Loucy (cell line): ENCODE measurements around the gene MARS2.

Source experiments
- H2AFZ ChIP-seq: fragments of 200-600 bp; sonication (generic); 2 replicates; pipeline ENCODE4 v1.6.0; 2016; ENCODE audit warnings: antibody characterized with exemption, mild to moderate bottlenecking, low read length, moderate library complexity
- H3F3A ChIP-seq: fragments of 200-600 bp; 2 replicates; pipeline ENCODE4 v1.6.0; 2016; ENCODE audit warnings: antibody characterized with exemption, low read depth, mild to moderate bottlenecking
- H3K27me3 ChIP-seq: fragments of 200-600 bp; sonication (generic); 2 replicates; pipeline ENCODE4 v1.6.1; 2014; ENCODE audit warnings: low read length, mild to moderate bottlenecking; ENCODE audit not compliant: insufficient read depth, poor library complexity, severe bottlenecking
- H3K36me3 ChIP-seq: fragments of 200-600 bp; sonication (generic); 2 replicates; pipeline ENCODE4 v1.6.1; 2016; ENCODE audit warnings: low read length; ENCODE audit not compliant: insufficient read depth
- H3K4me1 ChIP-seq: fragments of 200-600 bp; sonication (generic); 2 replicates; pipeline ENCODE4 v1.5.1; 2014; ENCODE audit warnings: low read length, mild to moderate bottlenecking; ENCODE audit not compliant: insufficient read depth, poor library complexity, severe bottlenecking
- H3K4me2 ChIP-seq: fragments of 200-600 bp; sonication (generic); 2 replicates; pipeline ENCODE4 v1.6.0; 2014; ENCODE audit warnings: antibody characterized with exemption, low read length, low read depth, mild to moderate bottlenecking; ENCODE audit not compliant: poor library complexity, severe bottlenecking
- H3K4me3 ChIP-seq: fragments of 200-600 bp; sonication (generic); 2 replicates; pipeline ENCODE4 v1.5.1; 2014; ENCODE audit warnings: low read length, mild to moderate bottlenecking, mixed read lengths; ENCODE audit not compliant: poor library complexity, severe bottlenecking
- H3K79me2 ChIP-seq: fragments of 200-600 bp; sonication (generic); 2 replicates; pipeline ENCODE4 v1.6.1; 2014; ENCODE audit warnings: low read length; ENCODE audit not compliant: insufficient read depth
- H3K9ac ChIP-seq: fragments of 200-600 bp; sonication (generic); 2 replicates; pipeline ENCODE4 v1.6.0; 2014; ENCODE audit warnings: mild to moderate bottlenecking, low read depth, low read length, moderate library complexity; ENCODE audit not compliant: poor library complexity, severe bottlenecking
- H3K9me2 ChIP-seq: fragments of 200-600 bp; sonication (generic); replicated peaks from 2 replicates; pipeline ENCODE4 v1.6.1; 2016; ENCODE audit warnings: low read depth, low read length, mixed read lengths
- H3K9me3 ChIP-seq: fragments of 200-600 bp; sonication (generic); 2 replicates; pipeline ENCODE4 v1.6.1; 2014; ENCODE audit warnings: mild to moderate bottlenecking, antibody characterized with exemption, low read length, low read depth; ENCODE audit not compliant: insufficient read depth
- H4K20me1 ChIP-seq: fragments of 200-600 bp; sonication (generic); 2 replicates; pipeline ENCODE4 v1.6.0; 2014; ENCODE audit warnings: antibody characterized with exemption, low read length, mild to moderate bottlenecking; ENCODE audit not compliant: insufficient read depth, poor library complexity, severe bottlenecking
- EZH2phosphoT487 ChIP-seq: fragments of 200-600 bp; IDR thresholded peaks from 2 replicates; pipeline ENCODE4 v1.6.1; 2018; ENCODE audit warnings: antibody characterized with exemption, mild to moderate bottlenecking, moderate library complexity, borderline replicate concordance
- TF ChIP-seq, protein P1 (sequence below): fragments of 200-600 bp; sonication (generic); conservative IDR thresholded peaks from 2 replicates; pipeline ENCODE4 v1.5.1; 2014; ENCODE audit warnings: mild to moderate bottlenecking, antibody characterized with exemption, low read length

Gene MARS2

DNA sequence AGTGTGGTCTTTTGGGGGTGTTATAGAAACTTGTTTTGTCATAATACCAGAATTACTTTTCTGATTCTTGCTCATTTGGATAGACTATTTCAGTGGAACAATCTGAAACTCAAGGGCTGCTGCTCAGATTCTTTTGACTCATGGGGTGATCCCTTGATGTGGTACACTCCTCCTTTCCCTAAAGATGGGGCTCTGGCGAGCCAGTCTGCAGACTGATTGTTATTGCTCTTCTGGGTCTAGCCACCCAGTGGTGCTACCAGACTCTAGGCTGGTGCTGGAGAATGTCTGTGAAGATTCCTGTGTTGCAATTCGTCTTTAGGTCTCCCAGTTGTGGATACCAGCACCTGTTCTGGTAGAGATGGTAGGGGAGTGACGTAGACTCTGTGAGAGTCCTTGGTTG is 4.2 kb upstream of the MARS2 start:
- Histone ChIP-seq H3K9ac (no peak overlapping the region), H3K79me2 (peaks cover 7% of the 10 kb centered on the region), H3K36me3 (no peaks in the 10 kb centered on the region), H3F3A (no peaks in the 10 kb centered on the region), H3K27me3 (no peaks in the 10 kb centered on the region), H3K4me1 (peaks cover 6% of the 10 kb centered on the region), H3K4me2 (no peak overlapping the region), H4K20me1 (peaks cover 2% of the 10 kb centered on the region), H3K9me2 (no peaks in the 10 kb centered on the region), H2AFZ (no peak overlapping the region), H3K9me3 (no peaks in the 10 kb centered on the region), H3K4me3 (no peak overlapping the region)
- TF ChIP-seq, protein P1, sequence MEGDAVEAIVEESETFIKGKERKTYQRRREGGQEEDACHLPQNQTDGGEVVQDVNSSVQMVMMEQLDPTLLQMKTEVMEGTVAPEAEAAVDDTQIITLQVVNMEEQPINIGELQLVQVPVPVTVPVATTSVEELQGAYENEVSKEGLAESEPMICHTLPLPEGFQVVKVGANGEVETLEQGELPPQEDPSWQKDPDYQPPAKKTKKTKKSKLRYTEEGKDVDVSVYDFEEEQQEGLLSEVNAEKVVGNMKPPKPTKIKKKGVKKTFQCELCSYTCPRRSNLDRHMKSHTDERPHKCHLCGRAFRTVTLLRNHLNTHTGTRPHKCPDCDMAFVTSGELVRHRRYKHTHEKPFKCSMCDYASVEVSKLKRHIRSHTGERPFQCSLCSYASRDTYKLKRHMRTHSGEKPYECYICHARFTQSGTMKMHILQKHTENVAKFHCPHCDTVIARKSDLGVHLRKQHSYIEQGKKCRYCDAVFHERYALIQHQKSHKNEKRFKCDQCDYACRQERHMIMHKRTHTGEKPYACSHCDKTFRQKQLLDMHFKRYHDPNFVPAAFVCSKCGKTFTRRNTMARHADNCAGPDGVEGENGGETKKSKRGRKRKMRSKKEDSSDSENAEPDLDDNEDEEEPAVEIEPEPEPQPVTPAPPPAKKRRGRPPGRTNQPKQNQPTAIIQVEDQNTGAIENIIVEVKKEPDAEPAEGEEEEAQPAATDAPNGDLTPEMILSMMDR = no peak
- no peak for TF ChIP-seq EZH2phosphoT487

DNA sequence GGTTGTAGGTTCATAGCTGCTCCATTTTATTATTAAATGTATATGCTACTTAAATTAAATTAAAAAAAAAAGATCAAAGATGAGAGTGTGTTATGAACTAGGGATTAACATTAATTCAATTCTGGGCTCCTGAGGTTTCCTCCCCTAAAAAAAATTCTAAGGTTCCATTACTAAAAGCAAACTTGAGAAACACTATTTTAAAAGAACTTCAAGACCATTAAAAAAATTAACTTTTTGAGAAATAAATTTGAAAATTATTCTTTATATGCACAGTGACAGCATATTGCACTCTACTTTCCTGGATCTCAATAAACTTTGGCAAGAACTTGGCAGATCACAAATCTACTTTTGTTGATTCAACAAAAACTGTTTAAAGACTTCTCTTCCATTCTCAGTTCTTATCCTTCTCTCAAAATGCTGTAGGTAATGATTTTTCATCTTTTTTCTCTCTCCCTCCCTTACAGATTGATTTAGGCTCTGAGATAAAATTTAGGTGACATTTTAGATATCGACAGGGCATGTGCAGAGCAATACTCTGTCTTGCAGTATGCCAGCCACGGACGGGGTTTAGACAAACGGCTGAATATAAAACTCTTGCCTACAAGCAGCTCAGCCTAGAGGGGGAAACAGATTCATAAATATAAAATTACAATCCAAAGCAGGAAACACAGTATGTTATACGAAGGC is 592 bp upstream of the MARS2 start:
- Histone ChIP-seq H3F3A (no peaks in the 10 kb centered on the region), H3K9ac (peak overlapping the region; percentile 82), H3K27me3 (no peaks in the 10 kb centered on the region), H3K9me2 (no peaks in the 10 kb centered on the region), H3K36me3 (no peaks in the 10 kb centered on the region), H2AFZ (peak overlapping the region; percentile 96), H4K20me1 (peaks cover 28% of the 10 kb centered on the region), H3K79me2 (peaks cover 39% of the 10 kb centered on the region), H3K4me2 (peak overlapping the region; percentile 82), H3K4me3 (peak overlapping the region; percentile 98), H3K9me3 (no peaks in the 10 kb centered on the region), H3K4me1 (peaks cover 38% of the 10 kb centered on the region)
- TF ChIP-seq, protein P1 = no peak
- TF ChIP-seq EZH2phosphoT487 = no peak

DNA sequence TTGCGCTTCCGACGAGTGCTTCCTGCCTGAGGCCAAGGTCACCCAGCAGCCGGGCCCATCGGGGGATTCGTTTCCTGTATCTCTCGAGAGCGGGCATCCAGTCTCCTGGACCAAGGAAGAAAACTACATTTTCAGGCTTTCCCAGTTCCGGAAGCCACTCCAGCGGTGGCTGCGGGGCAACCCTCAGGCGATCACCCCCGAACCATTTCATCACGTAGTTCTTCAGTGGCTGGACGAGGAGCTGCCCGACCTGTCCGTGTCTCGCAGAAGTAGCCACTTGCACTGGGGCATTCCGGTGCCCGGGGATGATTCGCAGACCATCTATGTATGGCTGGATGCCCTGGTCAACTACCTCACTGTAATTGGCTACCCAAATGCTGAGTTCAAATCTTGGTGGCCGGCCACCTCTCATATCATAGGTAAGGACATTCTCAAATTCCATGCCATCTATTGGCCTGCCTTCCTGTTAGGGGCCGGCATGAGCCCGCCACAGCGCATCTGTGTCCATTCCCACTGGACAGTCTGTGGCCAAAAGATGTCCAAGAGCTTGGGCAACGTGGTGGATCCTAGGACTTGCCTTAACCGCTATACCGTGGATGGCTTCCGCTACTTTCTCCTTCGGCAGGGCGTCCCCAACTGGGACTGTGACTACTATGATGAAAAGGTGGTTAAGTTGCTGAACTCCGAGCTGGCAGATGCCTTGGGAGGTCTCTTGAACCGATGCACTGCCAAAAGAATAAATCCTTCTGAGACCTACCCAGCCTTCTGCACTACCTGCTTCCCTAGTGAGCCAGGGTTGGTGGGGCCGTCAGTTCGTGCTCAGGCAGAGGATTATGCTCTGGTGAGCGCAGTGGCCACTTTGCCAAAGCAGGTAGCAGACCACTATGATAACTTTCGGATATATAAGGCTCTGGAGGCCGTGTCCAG is 1.0 kb downstream of the MARS2 start:
- H3K79me2 ChIP-seq = peaks cover 48% of the 10 kb centered on the region
- H4K20me1 ChIP-seq = peaks cover 33% of the 10 kb centered on the region
- no peaks in the 10 kb centered on the region for H3K9me2 ChIP-seq
- TF ChIP-seq, protein P1 = no peak
- TF ChIP-seq EZH2phosphoT487 = no peak
- peaks cover 50% of the 10 kb centered on the region for H3K4me1 ChIP-seq
- no peaks in the 10 kb centered on the region for H3K9me3 ChIP-seq
- peak overlapping the region; percentile 91 for H3K4me2 ChIP-seq
- no peaks in the 10 kb centered on the region for H3K36me3 ChIP-seq
- no peaks in the 10 kb centered on the region for H3F3A ChIP-seq
- peak overlapping the region; percentile 98 for H3K4me3 ChIP-seq
- no peaks in the 10 kb centered on the region for H3K27me3 ChIP-seq
- H2AFZ ChIP-seq = peak overlapping the region; percentile 98
- H3K9ac ChIP-seq = peak overlapping the region; percentile 83
